Measurements from ENCODE around the gene NFE2L2. TPM values are rescaled to one million over a fixed set of nuclear protein-coding genes. Genes with fewer than 3 reads are reported as not detected.

NFE2L2 gene
- polyA plus RNA-seq, 1 donor (not counting 4 experiments of a cell fraction or from before 2014, with no cell fraction given): 177 TPM

GRCh38 chr2:177282787-177283572 is 18.5 kb upstream of the NFE2L2 start:
- FAIRE-seq (no peak), DNase-seq (ENCODE audit: low read depth, low spot score) (no peak)
- no peaks in the 10 kb centered on the region for H3K27me3 ChIP-seq (ENCODE audit: control insufficient read depth, extremely low read depth, insufficient read depth, low read length)
- no peak overlapping the region for H3K9ac ChIP-seq (ENCODE audit: control insufficient read depth, extremely low read depth, insufficient read depth, low read length)
- dilution Hi-C loops (cut with MboI; ENCODE audit: extremely low pct_ligation_motif_present, low sequenced_read_pairs): no loop called here
- peaks cover 20% of the 10 kb centered on the region for H3K4me1 ChIP-seq (ENCODE audit: control insufficient read depth, extremely low read depth, insufficient read depth, low read length)
- H3K79me2 ChIP-seq (ENCODE audit: control insufficient read depth, insufficient read depth, low read length): no peaks in the 10 kb centered on the region
- no peaks in the 10 kb centered on the region for H3K36me3 ChIP-seq (ENCODE audit: control insufficient read depth in 2 of 2, extremely low read depth in 1 of 2, insufficient read depth in 2 of 2, low read length in 2 of 2)
- H3K4me3 ChIP-seq (ENCODE audit: control insufficient read depth in 2 of 3, extremely low read depth in 1 of 3, insufficient read depth in 2 of 3, low read depth in 1 of 3, low read length in 3 of 3): no peak overlapping the region
- H3K9me3 ChIP-seq (ENCODE audit: control insufficient read depth, low read depth, low read length): no peaks in the 10 kb centered on the region
- no peaks in the 10 kb centered on the region for H4K20me1 ChIP-seq (ENCODE audit: control insufficient read depth, extremely low read depth, insufficient read depth, low read length)
- H2AFZ ChIP-seq (ENCODE audit: control insufficient read depth, low read length): no peak overlapping the region
- H3K4me2 ChIP-seq (ENCODE audit: control insufficient read depth, extremely low read depth, insufficient read depth, low read depth, low read length): no peak overlapping the region
- H3K27ac ChIP-seq (ENCODE audit: control insufficient read depth, insufficient read depth, low read length): no peak overlapping the region
- TF ChIP-seq EZH2 (IDR thresholded peaks at IDR 0.05; ENCODE audit: low read length): no peak
- TF ChIP-seq, protein P1, sequence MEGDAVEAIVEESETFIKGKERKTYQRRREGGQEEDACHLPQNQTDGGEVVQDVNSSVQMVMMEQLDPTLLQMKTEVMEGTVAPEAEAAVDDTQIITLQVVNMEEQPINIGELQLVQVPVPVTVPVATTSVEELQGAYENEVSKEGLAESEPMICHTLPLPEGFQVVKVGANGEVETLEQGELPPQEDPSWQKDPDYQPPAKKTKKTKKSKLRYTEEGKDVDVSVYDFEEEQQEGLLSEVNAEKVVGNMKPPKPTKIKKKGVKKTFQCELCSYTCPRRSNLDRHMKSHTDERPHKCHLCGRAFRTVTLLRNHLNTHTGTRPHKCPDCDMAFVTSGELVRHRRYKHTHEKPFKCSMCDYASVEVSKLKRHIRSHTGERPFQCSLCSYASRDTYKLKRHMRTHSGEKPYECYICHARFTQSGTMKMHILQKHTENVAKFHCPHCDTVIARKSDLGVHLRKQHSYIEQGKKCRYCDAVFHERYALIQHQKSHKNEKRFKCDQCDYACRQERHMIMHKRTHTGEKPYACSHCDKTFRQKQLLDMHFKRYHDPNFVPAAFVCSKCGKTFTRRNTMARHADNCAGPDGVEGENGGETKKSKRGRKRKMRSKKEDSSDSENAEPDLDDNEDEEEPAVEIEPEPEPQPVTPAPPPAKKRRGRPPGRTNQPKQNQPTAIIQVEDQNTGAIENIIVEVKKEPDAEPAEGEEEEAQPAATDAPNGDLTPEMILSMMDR (optimal IDR thresholded peaks at IDR 0.05 in 1 of 3, IDR thresholded peaks at IDR 0.05 in 1 of 3, conservative IDR thresholded peaks at IDR 0.05 in 1 of 3; ENCODE audit: extremely low read depth in 1 of 3, insufficient read depth in 2 of 3, low read length in 3 of 3): no peak
- H3K9me1 ChIP-seq (ENCODE audit: control insufficient read depth, extremely low read depth, insufficient read depth, low read length): no peaks in the 10 kb centered on the region

DNA sequence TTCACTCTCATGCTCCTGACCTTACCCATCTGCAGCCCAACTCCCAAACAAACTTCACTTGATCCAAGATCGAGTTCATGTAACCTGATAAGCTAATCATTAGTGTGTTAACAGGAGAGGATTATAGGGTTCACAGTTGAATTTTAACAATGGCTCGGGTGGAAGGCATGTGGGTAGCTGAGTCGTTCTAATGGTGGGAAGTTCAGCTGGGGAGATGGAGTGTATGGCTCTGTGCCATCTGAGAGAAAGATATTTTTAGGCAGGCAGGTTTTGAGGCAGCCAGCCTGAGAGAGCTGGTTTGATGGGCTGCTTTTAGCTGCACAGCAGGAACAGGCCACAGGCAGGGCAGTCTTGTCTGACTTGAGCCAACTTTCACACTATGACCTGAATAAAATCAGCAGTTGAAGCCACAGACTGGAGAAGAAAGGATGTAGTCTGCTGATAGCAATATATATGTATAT is 17.7 kb upstream of the NFE2L2 start:
- Histone ChIP-seq H3K4me3 (ENCODE audit: control insufficient read depth in 2 of 3, extremely low read depth in 1 of 3, insufficient read depth in 2 of 3, low read depth in 1 of 3, low read length in 3 of 3) (no peak overlapping the region), H3K9ac (ENCODE audit: control insufficient read depth, extremely low read depth, insufficient read depth, low read length) (no peak overlapping the region), H3K9me3 (ENCODE audit: control insufficient read depth, low read depth, low read length) (no peaks in the 10 kb centered on the region), H4K20me1 (ENCODE audit: control insufficient read depth, extremely low read depth, insufficient read depth, low read length) (no peaks in the 10 kb centered on the region), H3K79me2 (ENCODE audit: control insufficient read depth, insufficient read depth, low read length) (no peaks in the 10 kb centered on the region), H3K27me3 (ENCODE audit: control insufficient read depth, extremely low read depth, insufficient read depth, low read length) (no peaks in the 10 kb centered on the region), H3K4me1 (ENCODE audit: control insufficient read depth, extremely low read depth, insufficient read depth, low read length) (peaks cover 20% of the 10 kb centered on the region), H3K9me1 (ENCODE audit: control insufficient read depth, extremely low read depth, insufficient read depth, low read length) (no peaks in the 10 kb centered on the region), H2AFZ (ENCODE audit: control insufficient read depth, low read length) (peak overlapping the region; percentile 39), H3K4me2 (ENCODE audit: control insufficient read depth, extremely low read depth, insufficient read depth, low read depth, low read length) (peak overlapping the region; percentile 7), H3K27ac (ENCODE audit: control insufficient read depth, insufficient read depth, low read length) (no peak overlapping the region), H3K36me3 (ENCODE audit: control insufficient read depth in 2 of 2, extremely low read depth in 1 of 2, insufficient read depth in 2 of 2, low read length in 2 of 2) (no peaks in the 10 kb centered on the region)
- dilution Hi-C loops (cut with MboI; ENCODE audit: extremely low pct_ligation_motif_present, low sequenced_read_pairs): no loop called here
- DNase-seq (ENCODE audit: low read depth, low spot score) (no peak), FAIRE-seq (no peak)
- no peak for TF ChIP-seq EZH2 (IDR thresholded peaks at IDR 0.05; ENCODE audit: low read length)
- TF ChIP-seq, protein P1 (optimal IDR thresholded peaks at IDR 0.05 in 1 of 3, IDR thresholded peaks at IDR 0.05 in 1 of 3, conservative IDR thresholded peaks at IDR 0.05 in 1 of 3; ENCODE audit: extremely low read depth in 1 of 3, insufficient read depth in 2 of 3, low read length in 3 of 3): no peak
